K562 (cell line): ENCODE results near the gene PNPLA1. TPM values are rescaled to one million over a fixed set of nuclear protein-coding genes. Genes with fewer than 3 reads are reported as not detected.

Experiments
- CTCFL ChIP-seq: IDR thresholded peaks from 2 replicates; pipeline ENCODE4 v1.6.1; 2011; ENCODE audit warnings: borderline replicate concordance, low read depth, mild to moderate bottlenecking, moderate library complexity, low read length; ENCODE audit not compliant: insufficient read depth, poor library complexity, severe bottlenecking
- FOSL1 ChIP-seq: fragments of 200-800 bp; sonication (Bioruptor generic); conservative IDR thresholded peaks from 2 replicates; pipeline ENCODE4 v1.6.1; 2016; ENCODE audit warnings: missing genetic modification characterization, missing compliant biosample characterization
- GABPA ChIP-seq: fragments of 200-800 bp; sonication (Bioruptor generic); conservative IDR thresholded peaks from 2 replicates; pipeline ENCODE4 v1.6.1; 2016; ENCODE audit warnings: low read depth, missing genetic modification characterization, missing compliant biosample characterization
- MYNN ChIP-seq, 2 experiments: sonication (generic); formaldehyde crosslinking in 1 of 2; IDR thresholded peaks; 2 replicates each; pipeline versions ENCODE4 v1.5.0 to v1.6.1; 2016 to 2020; ENCODE audit warnings: antibody characterized with exemption in 1 of 2, missing genetic modification reagents in 1 of 2
- NR4A1 ChIP-seq, 2 experiments: fragments of 250-450 bp in 1 of 2; fragments of 450-650 bp in 1 of 2; sonication (Bioruptor Pico) in 1 of 2; IDR thresholded peaks; 2 replicates each; pipeline versions ENCODE4 v1.4.0 to v1.6.1; 2016 to 2020; ENCODE audit warnings: mild to moderate bottlenecking in 2 of 2, missing compliant biosample characterization in 1 of 2, missing genetic modification characterization in 1 of 2, moderate library complexity in 1 of 2
- NRF1 ChIP-seq, 2 experiments: fragments of 450-650 bp; IDR thresholded peaks in 1 of 2; conservative IDR thresholded peaks in 1 of 2; 2 replicates each; pipeline ENCODE4 v1.6.1; 2014; ENCODE audit warnings: mild to moderate bottlenecking in 2 of 2
- TEAD4 ChIP-seq, 2 experiments: sonication (generic) in 1 of 2; formaldehyde crosslinking in 1 of 2; IDR thresholded peaks; 2 replicates each; pipeline versions ENCODE4 v1.6.1 to v1.8.0; 2012 to 2022; ENCODE audit warnings: borderline replicate concordance in 1 of 2, inconsistent platforms in 1 of 2, low read length in 1 of 2, mild to moderate bottlenecking in 1 of 2, missing genetic modification reagents in 1 of 2
- XRCC5 ChIP-seq: fragments of 200-400 bp; formaldehyde crosslinking; IDR thresholded peaks from 2 replicates; pipeline ENCODE4 v1.6.1; 2017; ENCODE audit warnings: low read depth, mild to moderate bottlenecking, low read length
- ZBTB26 ChIP-seq: fragments of 450-650 bp; formaldehyde crosslinking; IDR thresholded peaks from 2 replicates; pipeline ENCODE4 v1.4.0; 2022; ENCODE audit warnings: missing genetic modification characterization
- ZNF764 ChIP-seq: fragments of 250-450 bp; sonication (Bioruptor Pico); IDR thresholded peaks from 2 replicates; pipeline ENCODE4 v1.4.0; 2020; ENCODE audit warnings: low read depth, mild to moderate bottlenecking, moderate library complexity
- polyA plus RNA-seq, 8 experiments: library from polyadenylated mRNA; depleted of rRNA in 4 of 8; stranded (reverse) in 5 of 8; unstranded in 3 of 8; fragments of >200 nt; fragmentation: Nextera tagmentation in 2 of 8; fragmentation: Illumina TruSeq in 1 of 8; extraction: Ambion mirVana in 2 of 8; extraction: Trizol in 1 of 8; gene quantifications; 2 replicates each; pipeline versions ENCODE4 v1.2.1 to v1.2.3, GENCODE V29; 2011 to 2014; ENCODE audit warnings: inconsistent platforms in 1 of 8, missing spikeins in 1 of 8
- total RNA-seq, 7 experiments: library from RNA; depleted of rRNA in 6 of 7; stranded (reverse); fragments of >200 nt in 6 of 7; fragmentation: Illumina TruSeq in 2 of 7; extraction: Trizol in 2 of 7; gene quantifications; 2 replicates each; pipeline versions ENCODE4 v1.2.1 to v1.2.3, GENCODE V29; 2011 to 2021; ENCODE audit warnings: low replicate concordance in 1 of 7

PNPLA1 gene
- total and polyA plus RNA-seq, 9 of the 15 experiments (the other 6 are each of a cell fraction or from before 2014, with no cell fraction given) = 0.04 to 0.27 (median 0.13) TPM; not detected in 2

- 0 out of 2 replicates have a peak, but pooled peaks have one; percentile 28 for TF ChIP-seq GABPA (tag)
- TF ChIP-seq FOSL1 (tag) = no peak
- no peak for TF ChIP-seq NR4A1 (CRISPR knock-in tag; IDR thresholded peaks at IDR 0.05)
- peak; percentile 65; the same call in 1 of the 2 replicates for TF ChIP-seq NR4A1 (tag; IDR thresholded peaks at IDR 0.05)
- peak; percentile 62 for TF ChIP-seq CTCFL
- no peak for TF ChIP-seq ZBTB26 (CRISPR knock-in tag)
- TF ChIP-seq XRCC5 = 0 out of 2 replicates have a peak, but pooled peaks have one; percentile 51
- TF ChIP-seq MYNN (IDR thresholded peaks at IDR 0.05) = 0 out of 2 replicates have a peak, but pooled peaks have one; percentile 22
- no peak for TF ChIP-seq MYNN (CRISPR knock-in tag; IDR thresholded peaks at IDR 0.05)
- TF ChIP-seq NRF1 (conservative IDR thresholded peaks at IDR 0.05 in 1 of 2, IDR thresholded peaks at IDR 0.05 in 1 of 2) = peak; percentile 34 to 47; a peak in 3 of 4 replicates
- TF ChIP-seq TEAD4 (IDR thresholded peaks at IDR 0.05; ENCODE audit: low read length) = peak; percentile 67; the same call in 1 of the 2 replicates
- no peak for TF ChIP-seq TEAD4 (CRISPR knock-in tag; IDR thresholded peaks at IDR 0.05; ENCODE audit: borderline replicate concordance)
- TF ChIP-seq ZNF764 (CRISPR knock-in tag) = peak; percentile 97
These were observed 71.0 kb downstream of the PNPLA1 start (continued) for GRCh38 chr6:36340618-36341454.
